GM18873 (cell line): ENCODE measurements around the gene F3.

Experiments
- ATAC-seq: cut with Tn5 transposase; IDR thresholded peaks from one replicate; pipeline ENCODE4 v1.9.1; 2021; ENCODE audit warnings: mild to moderate bottlenecking, moderate library complexity, moderate number of reproducible peaks; ENCODE audit not compliant: unreplicated experiment, low FRiP score

The F3 gene

GRCh38 chr1:94528826-94529225 lies 12.7 kb downstream of the F3 start:
- no peak for ATAC-seq

- no peak for ATAC-seq
These were observed 13.3 kb downstream of the F3 start for GRCh38 chr1:94528299-94528698.

- ATAC-seq, result no peak
These were observed 14.0 kb downstream of the F3 start for GRCh38 chr1:94527447-94528031.

- no peak for ATAC-seq
These were observed 15.2 kb downstream of the F3 start for GRCh38 chr1:94526152-94526980.

GRCh38 chr1:94524531-94524930 lies 17.0 kb downstream of the F3 start:
- ATAC-seq, result no peak

GRCh38 chr1:94522304-94522703 lies 19.3 kb downstream of the F3 start:
- no peak for ATAC-seq

- no peak for ATAC-seq
These were observed 22.2 kb downstream of the F3 start for GRCh38 chr1:94519351-94519750.

- no peak for ATAC-seq
These were observed 26.1 kb downstream of the F3 start for GRCh38 chr1:94515296-94515947.

GRCh38 chr1:94514095-94514727 lies 27.3 kb downstream of the F3 start:
- ATAC-seq, result no peak

GRCh38 chr1:94512816-94513215 lies 28.7 kb downstream of the F3 start:
- no peak for ATAC-seq

GRCh38 chr1:94504601-94505000 lies 37.0 kb downstream of the F3 start:
- no peak for ATAC-seq

- ATAC-seq, result no peak
These were observed 38.4 kb downstream of the F3 start for GRCh38 chr1:94503153-94503552.

GRCh38 chr1:94501935-94502334 lies 39.6 kb downstream of the F3 start:
- no peak for ATAC-seq

- no peak for ATAC-seq
These were observed 40.1 kb downstream of the F3 start for GRCh38 chr1:94501426-94501825.

GRCh38 chr1:94496076-94496755 lies 45.3 kb downstream of the F3 start:
- no peak for ATAC-seq

- ATAC-seq, result no peak
These were observed 51.0 kb downstream of the F3 start for GRCh38 chr1:94490556-94490955.

- no peak for ATAC-seq
These were observed 54.6 kb downstream of the F3 start for GRCh38 chr1:94486990-94487389.

GRCh38 chr1:94481473-94481933 lies 60.1 kb downstream of the F3 start:
- peak; percentile 69 for ATAC-seq

- no peak for ATAC-seq
These were observed 61.9 kb downstream of the F3 start for GRCh38 chr1:94479682-94480081.
